Measurements from ENCODE around the gene CDKN2AIPNL. TPM values are rescaled to one million over a fixed set of nuclear protein-coding genes. Genes with fewer than 3 reads are reported as not detected.

CDKN2AIPNL gene
- total RNA-seq, 6 experiments from 2014 or later = 5.1 to 10.8 (median 7.8) TPM

DNA sequence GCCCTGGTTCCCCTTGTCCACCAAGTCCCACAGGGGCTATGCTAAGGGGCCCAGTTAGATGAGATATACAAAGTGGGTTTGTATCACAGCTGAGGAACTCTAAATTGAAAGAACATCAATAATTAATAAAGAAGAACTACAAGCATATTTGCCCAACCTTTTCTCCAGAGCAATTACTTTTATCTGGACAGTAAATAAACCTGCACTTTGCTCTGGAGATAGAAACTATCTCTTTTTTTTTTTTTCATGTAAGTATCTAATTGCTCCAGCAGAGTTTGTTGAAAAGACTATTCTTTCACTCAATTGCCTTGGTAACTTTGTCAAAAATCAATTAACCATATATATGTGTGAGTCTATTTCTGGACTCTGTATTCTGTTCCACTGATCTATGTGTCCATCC lies 6.0 kb upstream of the CDKN2AIPNL start:
- H3K4me3 ChIP-seq = peak overlapping the region in 1 of 3 donors; percentile 0
- H3K27me3 ChIP-seq = no peaks in the 10 kb centered on the region
- H3K9me3 ChIP-seq = no peaks in the 10 kb centered on the region
- ATAC-seq = peak; percentile 14 to 47 (median 22)
- H3K27ac ChIP-seq = peak overlapping the region in 2 of 3 donors; percentile 85 to 91
- intact Hi-C loops (cut with DNase I) = loop anchor here in 1 of 2 donors (10.0 kb wide), 1 partner anchor 117 kb away; no protein-coding TSS in a partner anchor
- H3K36me3 ChIP-seq = no peaks in the 10 kb centered on the region
- peaks cover 0 to 31% (median 14%) of the 10 kb centered on the region in 4 donors for H3K4me1 ChIP-seq
- DNase-seq = no peak
- TF ChIP-seq, protein P1, sequence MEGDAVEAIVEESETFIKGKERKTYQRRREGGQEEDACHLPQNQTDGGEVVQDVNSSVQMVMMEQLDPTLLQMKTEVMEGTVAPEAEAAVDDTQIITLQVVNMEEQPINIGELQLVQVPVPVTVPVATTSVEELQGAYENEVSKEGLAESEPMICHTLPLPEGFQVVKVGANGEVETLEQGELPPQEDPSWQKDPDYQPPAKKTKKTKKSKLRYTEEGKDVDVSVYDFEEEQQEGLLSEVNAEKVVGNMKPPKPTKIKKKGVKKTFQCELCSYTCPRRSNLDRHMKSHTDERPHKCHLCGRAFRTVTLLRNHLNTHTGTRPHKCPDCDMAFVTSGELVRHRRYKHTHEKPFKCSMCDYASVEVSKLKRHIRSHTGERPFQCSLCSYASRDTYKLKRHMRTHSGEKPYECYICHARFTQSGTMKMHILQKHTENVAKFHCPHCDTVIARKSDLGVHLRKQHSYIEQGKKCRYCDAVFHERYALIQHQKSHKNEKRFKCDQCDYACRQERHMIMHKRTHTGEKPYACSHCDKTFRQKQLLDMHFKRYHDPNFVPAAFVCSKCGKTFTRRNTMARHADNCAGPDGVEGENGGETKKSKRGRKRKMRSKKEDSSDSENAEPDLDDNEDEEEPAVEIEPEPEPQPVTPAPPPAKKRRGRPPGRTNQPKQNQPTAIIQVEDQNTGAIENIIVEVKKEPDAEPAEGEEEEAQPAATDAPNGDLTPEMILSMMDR (IDR thresholded peaks at IDR 0.05) = no peak
- no peak for TF ChIP-seq POLR2A (IDR thresholded peaks at IDR 0.05)

DNA sequence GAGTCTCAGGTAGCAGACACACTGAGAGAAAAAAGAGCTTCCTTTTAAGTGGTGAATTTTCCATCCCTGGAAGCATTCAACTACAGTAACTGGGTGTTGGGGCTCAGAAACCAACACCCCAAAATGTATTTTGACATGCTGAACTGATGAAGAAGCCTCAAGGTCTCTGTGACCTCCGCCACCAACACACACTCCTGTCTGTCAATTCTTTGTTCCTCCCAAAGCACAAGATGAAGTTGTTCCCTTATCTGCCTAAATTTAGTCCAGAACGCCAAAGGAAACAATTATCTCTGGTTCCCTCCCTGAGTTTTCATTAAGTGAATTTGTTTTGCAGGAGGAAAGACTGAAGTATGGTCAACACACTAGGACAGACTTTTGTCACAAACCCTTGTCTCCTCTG lies 1.4 kb upstream of the CDKN2AIPNL start:
- no peaks in the 10 kb centered on the region for H3K27me3 ChIP-seq
- no peaks in the 10 kb centered on the region for H3K36me3 ChIP-seq
- intact Hi-C loops (cut with DNase I) = loop anchor here in 1 of 2 donors (10.0 kb wide), 1 partner anchor 122 kb away; no protein-coding TSS in a partner anchor
- H3K27ac ChIP-seq = peak overlapping the region in 2 of 3 donors; percentile 85 to 91
- H3K4me3 ChIP-seq = peak overlapping the region in 1 of 3 donors; percentile 3
- no peaks in the 10 kb centered on the region for H3K9me3 ChIP-seq
- ATAC-seq (no peak), DNase-seq (no peak)
- H3K4me1 ChIP-seq = peaks cover 0 to 47% (median 18%) of the 10 kb centered on the region in 4 donors
- 58% methylated on average over 2 of the region's 2 CpGs for WGBS (ENCODE audit: insufficient coverage, low coverage, low lambda C conversion rate, missing lambda C conversion rate)
- no peak for TF ChIP-seq POLR2A (IDR thresholded peaks at IDR 0.05)
- TF ChIP-seq, protein P1 (IDR thresholded peaks at IDR 0.05) = no peak

DNA sequence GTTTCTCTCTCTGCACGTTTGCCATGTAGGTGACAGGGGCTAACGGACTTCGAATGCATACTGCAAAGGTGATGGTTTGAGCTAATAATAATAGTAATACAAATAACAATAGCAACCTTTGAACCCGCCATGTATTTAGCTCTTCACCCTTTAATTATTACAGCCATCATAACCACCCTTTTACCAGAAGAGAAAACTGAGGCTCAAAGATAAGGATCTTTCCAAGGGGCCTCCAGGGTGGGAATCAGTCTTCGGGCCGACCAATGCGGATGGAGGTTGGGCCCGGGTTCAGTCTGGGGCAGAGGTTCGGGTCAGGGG lies 494 bp downstream of the CDKN2AIPNL start:
- Histone ChIP-seq H3K36me3 (no peaks in the 10 kb centered on the region), H3K4me3 (peak overlapping the region; percentile 69 to 95 (median 77)), H3K4me1 (peaks cover 0 to 28% (median 9%) of the 10 kb centered on the region in 4 donors), H3K27ac (peak overlapping the region; percentile 85 to 91 (median 88)), H3K9me3 (no peaks in the 10 kb centered on the region), H3K27me3 (no peaks in the 10 kb centered on the region)
- intact Hi-C loops (cut with DNase I) = loop anchor here in 1 of 2 donors (10.0 kb wide), 1 partner anchor 124 kb away; no protein-coding TSS in a partner anchor
- WGBS (ENCODE audit: insufficient coverage, low coverage, low lambda C conversion rate, missing lambda C conversion rate) = 0% methylated on average over 8 of the region's 9 CpGs
- DNase-seq (no peak), ATAC-seq (no peak)
- TF ChIP-seq, protein P1 (IDR thresholded peaks at IDR 0.05) = no peak
- TF ChIP-seq POLR2A (IDR thresholded peaks at IDR 0.05) = no peak

DNA sequence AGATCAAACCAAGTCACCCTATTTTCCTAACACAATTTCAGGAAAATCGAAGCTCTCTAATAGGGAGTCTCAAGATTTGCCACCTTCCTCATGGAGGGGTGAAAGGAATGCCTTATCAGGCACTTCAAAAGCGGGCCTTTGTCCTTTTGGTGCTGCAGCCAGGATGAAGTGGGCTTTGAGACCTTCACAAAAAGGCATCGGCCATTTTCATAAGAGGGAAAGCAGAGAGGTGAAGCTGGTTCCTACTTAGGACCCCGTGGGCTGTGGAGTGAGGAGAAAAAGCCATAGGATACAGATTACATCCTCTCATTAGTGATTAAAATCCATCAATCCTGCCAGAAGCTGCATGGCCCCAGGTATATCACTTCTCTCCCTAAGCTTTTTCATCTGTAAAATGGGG lies 859 bp downstream of the CDKN2AIPNL start:
- DNase-seq (no peak), ATAC-seq (no peak)
- H3K27ac ChIP-seq = no peak overlapping the region
- no peak for TF ChIP-seq POLR2A (IDR thresholded peaks at IDR 0.05)
- TF ChIP-seq, protein P1 (IDR thresholded peaks at IDR 0.05) = no peak
- intact Hi-C loops (cut with DNase I) = loop anchor here in 1 of 2 donors (10.0 kb wide), 1 partner anchor 124 kb away; no protein-coding TSS in a partner anchor
- 68% methylated on average over 4 of the region's 4 CpGs for WGBS (ENCODE audit: insufficient coverage, low coverage, low lambda C conversion rate, missing lambda C conversion rate)
- peak overlapping the region in 2 of 3 donors; percentile 69 to 95 for H3K4me3 ChIP-seq
- H3K9me3 ChIP-seq = no peaks in the 10 kb centered on the region
- no peaks in the 10 kb centered on the region for H3K27me3 ChIP-seq
- no peaks in the 10 kb centered on the region for H3K36me3 ChIP-seq
- peaks cover 0 to 27% (median 9%) of the 10 kb centered on the region in 4 donors for H3K4me1 ChIP-seq
